Measurements from ENCODE around the gene ZDHHC12. TPM values are rescaled to one million over a fixed set of nuclear protein-coding genes. Genes with fewer than 3 reads are reported as not detected.

Gene ZDHHC12
- total and polyA plus RNA-seq, 2 of the 8 experiments (the other 6 are each of a cell fraction or from before 2014, with no cell fraction given), result 35.0 to 93.8 TPM

DNA sequence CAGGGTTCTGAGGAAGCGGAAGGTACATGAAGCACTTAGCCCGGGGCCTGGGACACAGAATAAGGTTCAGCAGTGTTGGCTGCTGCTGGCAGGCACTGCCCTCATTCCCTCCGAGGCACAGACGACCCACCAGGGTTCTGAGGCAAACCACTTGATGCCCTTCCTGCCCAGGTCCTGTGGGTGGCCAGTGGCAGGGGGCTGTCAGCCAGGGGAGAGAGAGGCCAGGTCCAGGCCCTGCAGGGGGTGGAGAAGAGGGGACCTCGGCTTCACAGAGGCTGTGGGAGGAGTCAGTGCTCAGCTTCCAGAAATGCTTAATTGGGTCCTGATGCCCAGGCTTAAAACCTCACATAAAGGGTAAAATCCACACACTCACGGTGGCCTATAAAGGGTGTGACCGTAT is 4.4 kb upstream of the ZDHHC12 start (continued):
- TF ChIP-seq, protein P1, sequence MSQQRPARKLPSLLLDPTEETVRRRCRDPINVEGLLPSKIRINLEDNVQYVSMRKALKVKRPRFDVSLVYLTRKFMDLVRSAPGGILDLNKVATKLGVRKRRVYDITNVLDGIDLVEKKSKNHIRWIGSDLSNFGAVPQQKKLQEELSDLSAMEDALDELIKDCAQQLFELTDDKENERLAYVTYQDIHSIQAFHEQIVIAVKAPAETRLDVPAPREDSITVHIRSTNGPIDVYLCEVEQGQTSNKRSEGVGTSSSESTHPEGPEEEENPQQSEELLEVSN (IDR thresholded peaks at IDR 0.05), result no peak
- TF ChIP-seq SIRT6 (IDR thresholded peaks at IDR 0.05; ENCODE audit: low read length), result no peak
- TF ChIP-seq JUN (IDR thresholded peaks at IDR 0.05; ENCODE audit: low read depth, low read length), result no peak
- TF ChIP-seq TCF12 (IDR thresholded peaks at IDR 0.05; ENCODE audit: low read depth, low read length), result no peak

Measured in H1 (cell line).